Kidney (tissue), 14 donors: ENCODE measurements around the gene MDGA2. TPM values are rescaled to one million over a fixed set of nuclear protein-coding genes. Genes with fewer than 3 reads are reported as not detected.

ENCODE experiments used
- DNase-seq, 5 donors: peaks; one replicate each; pipeline ENCODE4 v3.0.0-alpha.2; 2013 to 2020
- FAIRE-seq: peaks from 2 replicates; lab custom pipeline; 2012; peaks lifted over from hg19 to GRCh38; lab: Jason Lieb, UNC
- H3K27ac ChIP-seq, 2 donors: one replicate each; pipeline ENCODE4 v1.7.0; 2013; ENCODE audit warnings: low read depth in 2 of 2, low read length in 2 of 2, inconsistent platforms in 1 of 2
- H3K27me3 ChIP-seq: one replicate; pipeline ENCODE4 v1.7.1; 2013; ENCODE audit warnings: low read length, inconsistent platforms; ENCODE audit not compliant: control insufficient read depth, insufficient read depth
- H3K36me3 ChIP-seq, 3 donors: one replicate each; pipeline versions ENCODE4 v1.7.0 to v1.7.1; 2013; ENCODE audit warnings: low read length in 3 of 3, control low read depth in 1 of 3, inconsistent platforms in 1 of 3; ENCODE audit not compliant: insufficient read depth in 3 of 3, control insufficient read depth in 2 of 3
- H3K4me1 ChIP-seq, 3 donors: one replicate each; pipeline versions ENCODE4 v1.7.0 to v1.7.1; 2013; ENCODE audit warnings: low read length in 3 of 3, inconsistent platforms in 1 of 3, low read depth in 1 of 3; ENCODE audit not compliant: control insufficient read depth in 2 of 3, insufficient read depth in 2 of 3
- H3K4me3 ChIP-seq, 3 donors: one replicate each; pipeline versions ENCODE4 v1.7.0 to v1.8.1; 2013; ENCODE audit warnings: low read length in 3 of 3, control low read depth in 1 of 3, inconsistent platforms in 1 of 3
- H3K9ac ChIP-seq, 3 donors: one replicate each; pipeline versions ENCODE4 v1.7.0 to v1.7.1; 2013; ENCODE audit warnings: low read length in 3 of 3, control low read depth in 1 of 3, inconsistent platforms in 1 of 3
- H3K9me3 ChIP-seq, 3 donors: one replicate each; pipeline versions ENCODE4 v1.7.0 to v1.7.1; 2013; ENCODE audit warnings: low read length in 3 of 3, control low read depth in 1 of 3, inconsistent platforms in 1 of 3; ENCODE audit not compliant: control insufficient read depth in 2 of 3, insufficient read depth in 1 of 3
- CTCF ChIP-seq: IDR thresholded peaks from 3 replicates; pipeline ENCODE4 v1.5.1; 2012; ENCODE audit warnings: mild to moderate bottlenecking, moderate library complexity, borderline replicate concordance; ENCODE audit not compliant: insufficient read depth; ENCODE audit errors: extremely low read depth
- intact Hi-C: fragments of 100-400 bp; cut with DNase I; formaldehyde crosslinking; loops from one replicate; pipeline ENCODE4 v1.11.1; 2022
- polyA plus RNA-seq: library from polyadenylated mRNA; stranded (reverse); fragments of 350-450 nt; fragmentation: Illumina TruSeq; extraction: RNeasy Lipid Tissue Mini Kit (QIAGEN cat#74804); gene quantifications from one replicate; pipeline ENCODE4 v1.2.3, GENCODE V29; 2014; ENCODE audit warnings: low read depth, low replicate concordance; ENCODE audit not compliant: insufficient read depth
- total RNA-seq: library from RNA; stranded (reverse); fragmentation: NEBNext Ultra II Directional; extraction: Animal tissue kit (Norgen Biotek cat#: 25700); gene quantifications from one replicate; pipeline ENCODE4 v1.2.1, GENCODE V29; 2021
- donor health status: control.
- donor health status: control.
- donor health status: control.
- donor health status: control.
- donor health status: control.
- donor health status: DM: yes; HTN: yes; CAD: no.
- donor health status: Normal renal cell carcinoma (clear cell type).

MDGA2 gene
- total and polyA plus RNA-seq, 2 donors from 2014 or later = 0.41 TPM; not detected in 1

- H3K9me3 ChIP-seq = no peaks in the 10 kb centered on the region
- no peak for TF ChIP-seq CTCF
- H3K27me3 ChIP-seq = no peaks in the 10 kb centered on the region
- intact Hi-C loops = no loop called here
- no peaks in the 10 kb centered on the region for H3K36me3 ChIP-seq
- FAIRE-seq = no peak
- H3K9ac ChIP-seq = no peak overlapping the region
- H3K4me1 ChIP-seq = no peaks in the 10 kb centered on the region
- no peak for DNase-seq
- H3K4me3 ChIP-seq = no peak overlapping the region
- H3K27ac ChIP-seq = no peak overlapping the region
Observed at GRCh38 chr14:47595552-47595951, 79.9 kb downstream of the MDGA2 start.

GRCh38 chr14:47590767-47591495, 84.5 kb downstream of the MDGA2 start:
- Histone ChIP-seq H3K9me3 (no peaks in the 10 kb centered on the region), H3K4me3 (no peak overlapping the region), H3K27me3 (no peaks in the 10 kb centered on the region), H3K36me3 (no peaks in the 10 kb centered on the region), H3K9ac (no peak overlapping the region), H3K4me1 (no peaks in the 10 kb centered on the region), H3K27ac (no peak overlapping the region)
- FAIRE-seq (no peak), DNase-seq (no peak)
- no peak for TF ChIP-seq CTCF
- intact Hi-C loops = no loop called here

GRCh38 chr14:47585447-47585846, 90.0 kb downstream of the MDGA2 start:
- no peaks in the 10 kb centered on the region for H3K9me3 ChIP-seq
- no peak overlapping the region for H3K9ac ChIP-seq
- H3K27ac ChIP-seq = no peak overlapping the region
- no peaks in the 10 kb centered on the region for H3K4me1 ChIP-seq
- no peaks in the 10 kb centered on the region for H3K36me3 ChIP-seq
- no peaks in the 10 kb centered on the region for H3K27me3 ChIP-seq
- no peak for TF ChIP-seq CTCF
- intact Hi-C loops = no loop called here
- DNase-seq = no peak
- FAIRE-seq = no peak
- no peak overlapping the region for H3K4me3 ChIP-seq
